Measurements from ENCODE around the gene TMEM214. TPM values are rescaled to one million over a fixed set of nuclear protein-coding genes. Genes with fewer than 3 reads are reported as not detected.
A peak's percentile ranks its signal among the peaks of the same experiment; 100 is the strongest.

The TMEM214 gene
- total RNA-seq, 1 experiment from 2014 or later, result 85.0 TPM

DNA sequence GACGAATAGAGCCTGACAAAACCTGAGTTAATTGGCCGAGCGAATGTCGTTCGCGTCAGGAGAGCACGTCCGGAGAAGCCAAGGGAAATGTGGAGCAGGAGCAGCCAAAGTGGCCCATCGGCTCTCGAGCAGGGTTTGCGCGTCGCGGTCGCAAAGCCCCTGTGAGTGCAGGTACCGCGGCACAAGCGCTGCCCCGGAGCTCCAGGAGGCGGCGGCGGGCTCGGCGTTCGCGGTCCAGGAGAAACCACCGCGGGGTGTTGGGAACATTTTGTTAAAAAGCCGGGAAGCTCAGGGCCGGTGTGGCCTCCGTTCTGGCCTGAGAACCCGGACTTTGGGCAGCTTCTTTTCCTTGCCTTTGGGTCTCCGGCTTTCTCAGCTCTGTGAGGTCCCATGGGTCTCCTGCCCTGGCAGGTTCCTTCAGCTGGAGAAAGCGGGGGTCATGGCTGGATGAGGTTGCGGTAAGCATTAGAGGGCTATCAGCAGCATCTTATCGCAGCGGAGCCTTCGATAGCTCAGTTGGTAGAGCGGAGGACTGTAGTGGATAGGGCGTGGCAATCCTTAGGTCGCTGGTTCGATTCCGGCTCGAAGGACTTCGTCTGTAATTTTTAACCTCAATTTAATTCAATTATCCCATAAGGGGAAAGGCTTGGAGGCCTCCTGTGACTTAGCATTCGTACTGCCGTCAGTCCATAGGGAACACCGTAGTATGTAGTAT is 17.7 kb downstream of the TMEM214 start:
- BruUV-seq (replicated peaks), result no TSS peak
- TF ChIP-seq, protein P1, sequence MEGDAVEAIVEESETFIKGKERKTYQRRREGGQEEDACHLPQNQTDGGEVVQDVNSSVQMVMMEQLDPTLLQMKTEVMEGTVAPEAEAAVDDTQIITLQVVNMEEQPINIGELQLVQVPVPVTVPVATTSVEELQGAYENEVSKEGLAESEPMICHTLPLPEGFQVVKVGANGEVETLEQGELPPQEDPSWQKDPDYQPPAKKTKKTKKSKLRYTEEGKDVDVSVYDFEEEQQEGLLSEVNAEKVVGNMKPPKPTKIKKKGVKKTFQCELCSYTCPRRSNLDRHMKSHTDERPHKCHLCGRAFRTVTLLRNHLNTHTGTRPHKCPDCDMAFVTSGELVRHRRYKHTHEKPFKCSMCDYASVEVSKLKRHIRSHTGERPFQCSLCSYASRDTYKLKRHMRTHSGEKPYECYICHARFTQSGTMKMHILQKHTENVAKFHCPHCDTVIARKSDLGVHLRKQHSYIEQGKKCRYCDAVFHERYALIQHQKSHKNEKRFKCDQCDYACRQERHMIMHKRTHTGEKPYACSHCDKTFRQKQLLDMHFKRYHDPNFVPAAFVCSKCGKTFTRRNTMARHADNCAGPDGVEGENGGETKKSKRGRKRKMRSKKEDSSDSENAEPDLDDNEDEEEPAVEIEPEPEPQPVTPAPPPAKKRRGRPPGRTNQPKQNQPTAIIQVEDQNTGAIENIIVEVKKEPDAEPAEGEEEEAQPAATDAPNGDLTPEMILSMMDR (IDR thresholded peaks at IDR 0.05; ENCODE audit: insufficient read depth in 1 of 2, low read depth in 1 of 2, low read length in 1 of 2, severe bottlenecking in 1 of 2, unreplicated experiment in 1 of 2), result peak; percentile 37 to 49
- Mint-ChIP-seq H3K36me3 (ENCODE audit: insufficient read depth, unreplicated experiment) (peaks cover 49% of the 10 kb centered on the region), H3K9me3 (ENCODE audit: unreplicated experiment) (peaks cover 9% of the 10 kb centered on the region), H3K4me3 (ENCODE audit: unreplicated experiment) (peak overlapping the region; percentile 80), H3K4me1 (ENCODE audit: low read depth, unreplicated experiment) (peaks cover 31% of the 10 kb centered on the region), H3K27me3 (ENCODE audit: insufficient read depth, unreplicated experiment) (peaks cover 10% of the 10 kb centered on the region), H3K27ac (ENCODE audit: unreplicated experiment) (peak overlapping the region; percentile 100)
- ChIA-PET CTCF (interaction anchor here (0.7 to 3.3 kb wide), 10 partner anchors 9 to 141 kb away, joined by 3 to 21 read pairs (median 5); partner anchors contain the start of genes KHK and OST4), POLR2A (interaction anchor here (2.1 to 2.5 kb wide), 2 partner anchors 17 to 21 kb away, joined by 9 to 27 read pairs; partner anchors contain the start of genes OST4 and TMEM214)
- Histone ChIP-seq H3K27me3 (replicated peaks; ENCODE audit: control insufficient read depth, insufficient read depth, low read length) (no peaks in the 10 kb centered on the region), H3K9me3 (no peaks in the 10 kb centered on the region), H3K36me3 (ENCODE audit: control insufficient read depth, insufficient read depth, low read length) (no peaks in the 10 kb centered on the region), H3K4me1 (0 out of 2 replicates have a peak, but pooled peaks cover 6% of the 10 kb centered on the region), H3K4me3 (ENCODE audit: low read depth, low read length) (peak overlapping the region; percentile 96)
- intact Hi-C loops (cut with micrococcal nuclease; ENCODE audit: unreplicated experiment), result loop anchor here (1.0 kb wide), 4 partner anchors 18 to 89 kb away; partner anchors contain the start of genes KHK and TMEM214
- peak; percentile 92 to 95 for DNase-seq

DNA sequence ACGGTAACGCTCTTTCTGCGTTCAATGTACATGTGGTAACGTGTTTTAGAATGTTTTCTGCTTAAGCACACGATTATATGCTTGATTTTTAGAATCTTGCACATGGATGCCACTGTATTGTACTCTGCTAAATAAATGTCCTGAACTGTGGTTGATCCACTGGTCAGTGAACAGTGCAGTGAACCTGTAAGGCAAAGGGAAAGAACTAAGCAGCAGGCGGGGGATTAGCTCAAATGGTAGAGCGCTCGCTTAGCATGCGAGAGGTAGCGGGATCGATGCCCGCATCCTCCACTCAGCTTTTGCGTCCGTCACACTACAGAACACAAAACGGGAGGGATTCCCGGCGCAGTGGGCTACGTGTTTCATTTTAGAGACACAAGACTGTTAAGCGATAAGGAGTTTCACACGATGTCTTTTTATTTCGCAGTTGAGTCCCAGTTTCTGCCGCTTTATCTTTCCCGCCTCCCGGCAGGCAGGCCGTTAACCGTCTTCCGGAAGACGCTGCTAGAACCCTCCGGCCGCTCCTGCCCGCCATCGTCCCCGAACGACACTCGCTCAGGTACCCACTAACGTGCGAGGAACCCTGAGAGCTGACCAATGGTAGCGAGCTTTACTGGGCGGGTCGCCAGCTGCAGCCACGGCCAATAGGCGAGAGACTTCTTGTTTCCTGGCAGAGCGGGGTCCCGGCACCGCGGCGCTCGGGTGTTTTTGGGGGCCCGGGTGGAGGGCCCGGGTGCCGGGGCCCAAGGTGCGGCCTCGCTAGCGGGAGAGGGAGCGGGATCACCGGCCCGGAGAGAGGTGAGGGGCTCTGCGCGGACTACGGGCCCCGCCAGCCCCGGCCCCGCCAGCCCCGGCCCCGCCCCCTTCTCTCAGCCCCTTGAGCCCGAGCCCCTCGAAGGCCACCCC is 18.5 kb downstream of the TMEM214 start, which contains the start of gene AGBL5:
AGBL5 (plus strand) TSS at position 673 of the 906 bp plus-strand sequence. CDS start 1,291 bp downstream, outside the sequence.
- H3K27me3 ChIP-seq (replicated peaks; ENCODE audit: control insufficient read depth, insufficient read depth, low read length), result no peaks in the 10 kb centered on the region
- POLR2A ChIA-PET, result interaction anchor here (0.7 to 2.5 kb wide), 5 partner anchors 12 to 107 kb away, joined by 3 to 27 read pairs (median 6); partner anchors contain the start of genes OST4 and TMEM214
- no TSS peak for BruUV-seq (replicated peaks)
- Mint-ChIP-seq H3K4me1 (ENCODE audit: low read depth, unreplicated experiment) (peaks cover 31% of the 10 kb centered on the region), H3K4me3 (ENCODE audit: unreplicated experiment) (peak within 1 kb of the TSS; percentile 80), H3K27ac (ENCODE audit: unreplicated experiment) (peak within 1 kb of the TSS; percentile 100), H3K36me3 (ENCODE audit: insufficient read depth, unreplicated experiment) (peaks cover 53% of the 10 kb centered on the region), H3K9me3 (ENCODE audit: unreplicated experiment) (peaks cover 9% of the 10 kb centered on the region), H3K27me3 (ENCODE audit: insufficient read depth, unreplicated experiment) (peaks cover 10% of the 10 kb centered on the region)
- peak; percentile 97 for DNase-seq
- CTCF ChIA-PET, result interaction anchor here (0.6 to 3.3 kb wide), 10 partner anchors 8 to 302 kb away, joined by 3 to 21 read pairs (median 5); partner anchors contain the start of genes KHK and OST4
- no peaks in the 10 kb centered on the region for H3K36me3 ChIP-seq (ENCODE audit: control insufficient read depth, insufficient read depth, low read length)
- intact Hi-C loops (cut with micrococcal nuclease; ENCODE audit: unreplicated experiment), result loop anchor here (1.0 kb wide), 5 partner anchors 19 to 90 kb away; partner anchors contain the start of genes KHK, OST4 and TMEM214
- H3K4me1 ChIP-seq, result 0 out of 2 replicates have a peak, but pooled peaks cover 6% of the 10 kb centered on the region
- TF ChIP-seq, protein P1 (IDR thresholded peaks at IDR 0.05; ENCODE audit: insufficient read depth in 1 of 2, low read depth in 1 of 2, low read length in 1 of 2, severe bottlenecking in 1 of 2, unreplicated experiment in 1 of 2), result no peak
- no peaks in the 10 kb centered on the region for H3K9me3 ChIP-seq
- peak within 1 kb of the TSS; percentile 96 for H3K4me3 ChIP-seq (ENCODE audit: low read depth, low read length)

Data from Caco-2 (cell line).